GM12891 (cell line): ENCODE measurements around the gene SOBP.

Experiments
- DNase-seq: peaks from one replicate; pipeline ENCODE4 v3.0.0; 2011; ENCODE audit warnings: low spot score; ENCODE audit not compliant: insufficient read length
- FAIRE-seq: peaks from 2 replicates; lab custom pipeline; 2011; peaks lifted over from hg19 to GRCh38; lab: Jason Lieb, UNC
- PAX5 ChIP-seq: IDR thresholded peaks from 2 replicates; pipeline ENCODE4 v1.6.1; 2011; ENCODE audit warnings: low read length, moderate library complexity, mild to moderate bottlenecking; ENCODE audit not compliant: insufficient read depth, severe bottlenecking
- POLR2A ChIP-seq: IDR thresholded peaks from 2 replicates; pipeline ENCODE4 v1.6.1; 2011; ENCODE audit warnings: low read depth, low read length, control low read depth
- POLR2AphosphoS5 ChIP-seq: IDR thresholded peaks from 2 replicates; pipeline ENCODE4 v1.6.1; 2011; ENCODE audit warnings: low read depth, low read length, control low read depth
- POU2F2 ChIP-seq: IDR thresholded peaks from 2 replicates; pipeline ENCODE4 v1.6.1; 2011; ENCODE audit warnings: low read depth, mild to moderate bottlenecking, control low read depth, low read length, moderate library complexity
- SPI1 ChIP-seq: IDR thresholded peaks from 2 replicates; pipeline ENCODE4 v1.6.1; 2011; ENCODE audit warnings: low read depth, low read length, control low read depth
- TAF1 ChIP-seq: IDR thresholded peaks from 2 replicates; pipeline ENCODE4 v1.6.1; 2011; ENCODE audit warnings: low read depth, low read length, control low read depth

Gene SOBP

GRCh38 chr6:107674995-107675738, 185.2 kb downstream of the SOBP start:
- peak; percentile 99 for FAIRE-seq
- peak; percentile 49; the same call in 1 of the 2 replicates for TF ChIP-seq SPI1
- TF ChIP-seq POLR2A: no peak
- peak; percentile 68 for DNase-seq

GRCh38 chr6:107676042-107676441, 186.1 kb downstream of the SOBP start:
- no peak for TF ChIP-seq PAX5
- TF ChIP-seq TAF1: no peak
- TF ChIP-seq POU2F2: no peak
- TF ChIP-seq POLR2AphosphoS5: no peak
- no peak for DNase-seq
- FAIRE-seq: no peak

GRCh38 chr6:107677399-107677798, 187.5 kb downstream of the SOBP start:
- DNase-seq (no peak), FAIRE-seq (no peak)
- TF ChIP-seq PAX5 (no peak), POU2F2 (no peak), POLR2A (no peak), TAF1 (no peak), SPI1 (no peak), POLR2AphosphoS5 (no peak)

GRCh38 chr6:107679457-107679856, 189.5 kb downstream of the SOBP start:
- FAIRE-seq (no peak), DNase-seq (no peak)
- no peak for TF ChIP-seq SPI1
- no peak for TF ChIP-seq POLR2A
- TF ChIP-seq POLR2AphosphoS5: no peak

GRCh38 chr6:107682721-107683120, 192.8 kb downstream of the SOBP start:
- DNase-seq (no peak), FAIRE-seq (no peak)
- TF ChIP-seq POU2F2: no peak
- TF ChIP-seq PAX5: no peak
- no peak for TF ChIP-seq POLR2AphosphoS5
- TF ChIP-seq SPI1: no peak
- no peak for TF ChIP-seq POLR2A
- no peak for TF ChIP-seq TAF1

- DNase-seq: no peak
- no peak for FAIRE-seq
- no peak for TF ChIP-seq PAX5
Observed at GRCh38 chr6:107683183-107683582, 193.3 kb downstream of the SOBP start.

GRCh38 chr6:107684996-107685395, 195.1 kb downstream of the SOBP start:
- TF ChIP-seq SPI1 (no peak), POLR2A (no peak), PAX5 (no peak), POU2F2 (no peak), TAF1 (no peak), POLR2AphosphoS5 (no peak)
- FAIRE-seq (no peak), DNase-seq (no peak)

GRCh38 chr6:107689190-107689589, 199.3 kb downstream of the SOBP start:
- FAIRE-seq (peak; percentile 48), DNase-seq (no peak)
- TF ChIP-seq SPI1 (no peak), POLR2A (no peak), POLR2AphosphoS5 (no peak), PAX5 (no peak), POU2F2 (no peak), TAF1 (no peak)

- DNase-seq: no peak
- TF ChIP-seq POLR2A: no peak
- no peak for TF ChIP-seq SPI1
- TF ChIP-seq TAF1: no peak
- no peak for TF ChIP-seq PAX5
- no peak for TF ChIP-seq POLR2AphosphoS5
- TF ChIP-seq POU2F2: no peak
- no peak for FAIRE-seq
Observed at GRCh38 chr6:107689951-107690642, 200.2 kb downstream of the SOBP start.

GRCh38 chr6:107690643-107691061, 200.7 kb downstream of the SOBP start:
- FAIRE-seq (no peak), DNase-seq (no peak)
- TF ChIP-seq TAF1: no peak
- TF ChIP-seq SPI1: no peak
- no peak for TF ChIP-seq POLR2AphosphoS5
- TF ChIP-seq POU2F2: no peak
- no peak for TF ChIP-seq POLR2A

- DNase-seq: no peak
- no peak for FAIRE-seq
- TF ChIP-seq POU2F2: no peak
- TF ChIP-seq POLR2AphosphoS5: no peak
- TF ChIP-seq PAX5: no peak
- TF ChIP-seq SPI1: no peak
- no peak for TF ChIP-seq TAF1
- TF ChIP-seq POLR2A: no peak
Observed at GRCh38 chr6:107691062-107691751, 201.3 kb downstream of the SOBP start.
